ENCODE measurements around the gene ZNF385A. TPM values are rescaled to one million over a fixed set of nuclear protein-coding genes. Genes with fewer than 3 reads are reported as not detected.

ZNF385A gene
- total RNA-seq, 4 donors from 2014 or later, result 1.9 to 17.5 (median 5.7) TPM

- intact Hi-C loops (cut with DNase I; ENCODE audit: low total_unique reads) (no loop called here), in situ Hi-C loops (cut with MboI; ENCODE audit: low pct_ligation_motif_present in 1 of 4, low pct_unique_long_range_greater_than_20kb in 1 of 4, low sequenced_read_pairs in 3 of 4) (no loop called here)
Observed at GRCh38 chr12:54387114-54387467, 2.6 kb upstream of the ZNF385A start.

GRCh38 chr12:54386403-54387113 is 2.0 kb upstream of the ZNF385A start:
- H3K4me1 ChIP-seq, result peaks cover 9 to 30% (median 15%) of the 10 kb centered on the region in 4 donors
- no peaks in the 10 kb centered on the region for H3K27me3 ChIP-seq
- no peaks in the 10 kb centered on the region for H3K9me3 ChIP-seq
- peak overlapping the region in 1 of 4 donors; percentile 14 for H3K27ac ChIP-seq
- 79 to 96% methylated on average over 3 of the region's 3 CpGs for WGBS, 2 donors (ENCODE audit: low coverage in 1 of 2)
- intact Hi-C loops (cut with DNase I; ENCODE audit: low total_unique reads), result no loop called here
- no peak for TF ChIP-seq EP300 (IDR thresholded peaks at IDR 0.05; ENCODE audit: low read depth)
- TF ChIP-seq POLR2AphosphoS5 (IDR thresholded peaks at IDR 0.05), result no peak
- in situ Hi-C loops (cut with MboI; ENCODE audit: low pct_ligation_motif_present in 1 of 4, low pct_unique_long_range_greater_than_20kb in 1 of 4, low sequenced_read_pairs in 3 of 4), result no loop called here
- H3K4me3 ChIP-seq, result no peak overlapping the region
- no peaks in the 10 kb centered on the region for H3K36me3 ChIP-seq
- DNase-seq, result no peak

More at GRCh38 chr12:54387114-54387467, 2.6 kb upstream of the ZNF385A start:
- no peaks in the 10 kb centered on the region for H3K27me3 ChIP-seq
- WGBS, 2 donors (ENCODE audit: low coverage in 1 of 2), result 89 to 90% methylated on average over 2 to 3 of the region's 3 CpGs
- no peak for DNase-seq
- no peaks in the 10 kb centered on the region for H3K36me3 ChIP-seq
- peaks cover 9 to 34% (median 16%) of the 10 kb centered on the region in 4 donors for H3K4me1 ChIP-seq
- H3K9me3 ChIP-seq, result no peaks in the 10 kb centered on the region
- no peak overlapping the region for H3K27ac ChIP-seq
- no peak overlapping the region for H3K4me3 ChIP-seq
- TF ChIP-seq POLR2A (IDR thresholded peaks at IDR 0.05) (no peak), POLR2AphosphoS5 (IDR thresholded peaks at IDR 0.05) (no peak), EP300 (IDR thresholded peaks at IDR 0.05; ENCODE audit: low read depth) (no peak)

GRCh38 chr12:54385251-54385914 is 850 bp upstream of the ZNF385A start:
- peaks cover 4 to 21% (median 8%) of the 10 kb centered on the region in 4 donors for H3K4me1 ChIP-seq
- no peaks in the 10 kb centered on the region for H3K27me3 ChIP-seq
- no peak overlapping the region for H3K4me3 ChIP-seq
- intact Hi-C loops (cut with DNase I; ENCODE audit: low total_unique reads), result no loop called here
- TF ChIP-seq EP300 (IDR thresholded peaks at IDR 0.05; ENCODE audit: low read depth) (no peak), POLR2AphosphoS5 (IDR thresholded peaks at IDR 0.05) (no peak), POLR2A (IDR thresholded peaks at IDR 0.05) (no peak)
- TF ChIP-seq, protein P1, sequence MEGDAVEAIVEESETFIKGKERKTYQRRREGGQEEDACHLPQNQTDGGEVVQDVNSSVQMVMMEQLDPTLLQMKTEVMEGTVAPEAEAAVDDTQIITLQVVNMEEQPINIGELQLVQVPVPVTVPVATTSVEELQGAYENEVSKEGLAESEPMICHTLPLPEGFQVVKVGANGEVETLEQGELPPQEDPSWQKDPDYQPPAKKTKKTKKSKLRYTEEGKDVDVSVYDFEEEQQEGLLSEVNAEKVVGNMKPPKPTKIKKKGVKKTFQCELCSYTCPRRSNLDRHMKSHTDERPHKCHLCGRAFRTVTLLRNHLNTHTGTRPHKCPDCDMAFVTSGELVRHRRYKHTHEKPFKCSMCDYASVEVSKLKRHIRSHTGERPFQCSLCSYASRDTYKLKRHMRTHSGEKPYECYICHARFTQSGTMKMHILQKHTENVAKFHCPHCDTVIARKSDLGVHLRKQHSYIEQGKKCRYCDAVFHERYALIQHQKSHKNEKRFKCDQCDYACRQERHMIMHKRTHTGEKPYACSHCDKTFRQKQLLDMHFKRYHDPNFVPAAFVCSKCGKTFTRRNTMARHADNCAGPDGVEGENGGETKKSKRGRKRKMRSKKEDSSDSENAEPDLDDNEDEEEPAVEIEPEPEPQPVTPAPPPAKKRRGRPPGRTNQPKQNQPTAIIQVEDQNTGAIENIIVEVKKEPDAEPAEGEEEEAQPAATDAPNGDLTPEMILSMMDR (IDR thresholded peaks at IDR 0.05), result no peak
- H3K9me3 ChIP-seq, result no peaks in the 10 kb centered on the region
- DNase-seq, result no peak
- no peaks in the 10 kb centered on the region for H3K36me3 ChIP-seq
- in situ Hi-C loops (cut with MboI; ENCODE audit: low pct_ligation_motif_present in 1 of 4, low pct_unique_long_range_greater_than_20kb in 1 of 4, low sequenced_read_pairs in 3 of 4), result no loop called here
- H3K27ac ChIP-seq, result peak overlapping the region; percentile 40 to 73 (median 60)
- 63% methylated on average over 10 of the region's 10 CpGs; no CpG with 5 or more reads in 1 of the 2 donors for WGBS, 2 donors (ENCODE audit: low coverage in 1 of 2)

DNA sequence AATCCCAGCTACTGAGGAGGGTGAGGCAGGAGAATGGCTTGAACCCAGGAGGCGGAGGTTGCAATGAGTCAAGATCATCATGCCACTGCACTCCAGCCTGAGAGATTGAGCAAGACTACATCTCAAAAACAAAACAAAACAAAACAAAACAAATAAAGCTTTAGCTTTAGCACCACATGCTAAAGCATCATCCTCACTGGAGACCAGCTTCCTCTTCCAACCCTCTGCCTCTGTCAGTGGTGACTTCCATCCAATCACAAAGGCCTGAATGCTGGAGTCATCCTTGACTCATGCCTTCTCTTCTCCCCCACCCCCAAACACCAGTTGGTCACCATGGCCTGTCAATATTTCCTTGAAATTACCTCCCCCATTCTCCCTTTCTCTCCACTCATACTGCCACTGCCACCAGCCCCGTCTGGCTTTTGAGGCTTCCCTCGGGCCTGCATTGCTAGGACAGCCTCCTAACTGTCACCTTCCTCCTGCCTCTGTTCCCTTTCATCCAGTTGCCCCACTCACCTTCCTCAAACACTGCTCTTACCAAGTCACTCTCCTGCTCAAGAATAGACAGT is 1.4 kb downstream of the ZNF385A start:
- TF ChIP-seq POLR2A (IDR thresholded peaks at IDR 0.05), result peak; percentile 15
- no peak for TF ChIP-seq POLR2AphosphoS5 (IDR thresholded peaks at IDR 0.05)
- no peak for TF ChIP-seq EP300 (IDR thresholded peaks at IDR 0.05; ENCODE audit: low read depth)
- TF ChIP-seq, protein P1 (IDR thresholded peaks at IDR 0.05), result no peak
- DNase-seq, result no peak
- H3K27me3 ChIP-seq, result peaks cover 5% of the 10 kb centered on the region
- H3K4me1 ChIP-seq, result peaks cover 8 to 28% (median 17%) of the 10 kb centered on the region in 4 donors
- intact Hi-C loops (cut with DNase I; ENCODE audit: low total_unique reads), result no loop called here
- H3K9me3 ChIP-seq, result no peaks in the 10 kb centered on the region
- in situ Hi-C loops (cut with MboI; ENCODE audit: low pct_ligation_motif_present in 1 of 4, low pct_unique_long_range_greater_than_20kb in 1 of 4, low sequenced_read_pairs in 3 of 4), result no loop called here
- no peaks in the 10 kb centered on the region for H3K36me3 ChIP-seq
- peak overlapping the region in 3 of 4 donors; percentile 27 to 73 (median 69) for H3K27ac ChIP-seq
- H3K4me3 ChIP-seq, result no peak overlapping the region
- 93% methylated on average over 2 to 3 of the region's 3 CpGs for WGBS, 2 donors (ENCODE audit: low coverage in 1 of 2)

- no peak for DNase-seq
- Histone ChIP-seq H3K27ac (no peak overlapping the region), H3K4me3 (no peak overlapping the region), H3K9me3 (no peaks in the 10 kb centered on the region), H3K36me3 (no peaks in the 10 kb centered on the region), H3K4me1 (peaks cover 8 to 26% (median 19%) of the 10 kb centered on the region in 4 donors), H3K27me3 (peaks cover 5% of the 10 kb centered on the region)
- 80 to 92% methylated on average over 3 to 4 of the region's 4 CpGs for WGBS, 2 donors (ENCODE audit: low coverage in 1 of 2)
- TF ChIP-seq POLR2A (IDR thresholded peaks at IDR 0.05) (no peak), EP300 (IDR thresholded peaks at IDR 0.05; ENCODE audit: low read depth) (no peak)
- TF ChIP-seq, protein P1 (IDR thresholded peaks at IDR 0.05), result no peak
- intact Hi-C loops (cut with DNase I; ENCODE audit: low total_unique reads) (no loop called here), in situ Hi-C loops (cut with MboI; ENCODE audit: low pct_ligation_motif_present in 1 of 4, low pct_unique_long_range_greater_than_20kb in 1 of 4, low sequenced_read_pairs in 3 of 4) (no loop called here)
Observed at GRCh38 chr12:54381136-54381535, 3.4 kb downstream of the ZNF385A start.
